ENCODE results near the gene BMP5. TPM values are rescaled to one million over a fixed set of nuclear protein-coding genes. Genes with fewer than 3 reads are reported as not detected.
A peak's percentile ranks its signal among the peaks of the same experiment; 100 is the strongest.

Gene BMP5
- total RNA-seq, 8 experiments from 2014 or later, result 0.04 to 6.1 (median 0.63) TPM; not detected in 3

GRCh38 chr6:55868176-55868575 is 7.2 kb downstream of the BMP5 start:
- in situ Hi-C loops (cut with MboI; ENCODE audit: low pct_unique_long_range_greater_than_20kb in 2 of 9, low sequenced_read_pairs in 9 of 9, unreplicated experiment in 9 of 9), result no loop called here
- Histone ChIP-seq H3K4me1 (replicated peaks in 1 of 2) (peaks cover 0 to 7% of the 10 kb centered on the region in 2 donors), H3K27ac (no peak overlapping the region), H3K4me3 (no peak overlapping the region)
- ATAC-seq (replicated peaks in 6 of 8), result no peak
- 0 to 86% (median 64%) methylated on average over 1 of the region's 1 CpG for WGBS, 10 experiments

DNA sequence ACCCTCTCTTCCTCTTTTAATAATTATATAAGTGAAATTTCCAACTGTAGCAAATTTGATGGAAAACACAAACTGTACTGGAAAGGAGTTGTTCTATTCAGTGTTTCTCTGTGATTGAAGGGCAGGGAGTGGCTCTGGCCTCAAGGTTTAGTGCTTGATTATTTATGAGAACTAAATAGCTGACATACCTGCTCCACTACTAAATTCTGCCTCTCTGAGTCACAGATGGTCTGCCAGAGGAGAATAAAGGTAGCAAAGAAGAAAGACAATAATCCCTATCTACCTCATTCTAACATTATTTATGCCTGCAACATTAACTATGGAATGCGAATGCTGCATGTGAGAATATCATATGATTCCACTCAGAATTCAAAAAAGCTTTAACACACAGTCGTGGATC is 9.3 kb downstream of the BMP5 start:
- H3K4me3 ChIP-seq, result no peak overlapping the region

DNA sequence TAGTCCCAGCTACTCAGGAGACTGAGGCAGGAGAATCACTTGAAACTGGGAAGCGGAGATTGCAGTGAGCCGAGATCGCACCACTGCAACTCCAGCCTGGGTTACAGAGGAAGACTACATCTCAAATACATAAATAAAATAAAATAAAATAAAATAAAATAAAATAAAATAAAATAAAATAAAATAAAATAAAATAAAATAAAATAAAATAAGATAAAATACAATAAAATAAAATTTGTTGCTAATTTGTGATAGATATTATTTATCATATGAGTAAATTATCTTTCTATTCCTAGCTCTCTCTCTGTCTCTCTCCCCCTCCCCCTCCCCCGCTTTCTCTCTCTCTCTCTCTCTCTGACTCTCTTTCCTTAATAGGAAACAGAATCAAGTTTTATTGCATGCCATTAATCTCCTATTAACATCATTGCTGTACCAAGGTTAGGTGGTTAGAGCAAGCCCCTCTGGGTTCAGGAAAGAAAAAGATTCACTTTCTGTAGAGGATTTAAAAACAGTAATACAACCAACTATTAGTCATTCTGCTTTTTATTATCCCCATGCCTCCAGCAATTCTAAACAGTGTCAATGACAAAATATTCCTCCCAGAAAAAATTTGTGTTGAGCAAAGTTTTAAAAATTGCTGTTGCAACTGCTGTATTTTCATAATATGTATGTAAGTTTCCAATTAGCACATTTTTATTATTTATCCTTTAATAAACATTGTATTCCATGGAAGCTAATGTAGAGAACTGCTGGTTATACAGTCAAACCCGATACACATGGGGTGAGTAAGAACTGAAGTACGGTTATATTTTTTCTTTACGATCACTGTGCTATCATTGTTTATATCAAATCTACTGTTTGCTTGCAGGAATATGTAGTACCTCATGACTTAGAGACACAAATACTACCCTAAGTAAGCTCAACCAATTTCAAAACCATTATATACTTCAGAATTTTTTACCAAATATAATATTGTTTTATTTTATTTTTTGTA is 22.1 kb downstream of the BMP5 start:
- ATAC-seq (replicated peaks in 6 of 8), result no peak
- H3K4me3 ChIP-seq, result no peak overlapping the region
- no peaks in the 10 kb centered on the region for H3K4me1 ChIP-seq (replicated peaks in 1 of 2)
- H3K27ac ChIP-seq, result no peak overlapping the region
- in situ Hi-C loops (cut with MboI; ENCODE audit: low pct_unique_long_range_greater_than_20kb in 2 of 9, low sequenced_read_pairs in 9 of 9, unreplicated experiment in 9 of 9), result no loop called here
- 58 to 96% (median 84%) methylated on average over 4 to 7 of the region's 7 CpGs; no CpG with 5 or more reads in 1 of the 10 experiments for WGBS, 10 experiments

More for the DNA sequence above, 9.3 kb downstream of the BMP5 start:
- in situ Hi-C loops (cut with MboI; ENCODE audit: low pct_unique_long_range_greater_than_20kb in 2 of 9, low sequenced_read_pairs in 9 of 9, unreplicated experiment in 9 of 9), result no loop called here
- peak in 3 of 8 experiments; percentile 49 to 74 (median 58) for ATAC-seq (replicated peaks in 6 of 8)
- no peak overlapping the region for H3K27ac ChIP-seq
- H3K4me1 ChIP-seq (replicated peaks in 1 of 2), result peaks cover 0 to 7% of the 10 kb centered on the region in 2 donors
- WGBS, 10 experiments, result 0 to 93% (median 60%) methylated on average over 1 to 2 of the region's 2 CpGs; no CpG with 5 or more reads in 3 of the 10 experiments

- H3K27ac ChIP-seq, result no peak overlapping the region
- ATAC-seq (replicated peaks in 6 of 8), result peak in 1 of 8 experiments; percentile 11
- in situ Hi-C loops (cut with MboI; ENCODE audit: low pct_unique_long_range_greater_than_20kb in 2 of 9, low sequenced_read_pairs in 9 of 9, unreplicated experiment in 9 of 9), result no loop called here
- H3K4me3 ChIP-seq, result no peak overlapping the region
- no peaks in the 10 kb centered on the region for H3K4me1 ChIP-seq (replicated peaks in 1 of 2)
Measured at GRCh38 chr6:55841341-55841740, 34.0 kb downstream of the BMP5 start.

GRCh38 chr6:55839080-55839479 is 36.3 kb downstream of the BMP5 start:
- Histone ChIP-seq H3K27ac (no peak overlapping the region), H3K4me1 (replicated peaks in 1 of 2) (no peaks in the 10 kb centered on the region), H3K4me3 (no peak overlapping the region)
- ATAC-seq (replicated peaks in 6 of 8), result no peak
- in situ Hi-C loops (cut with MboI; ENCODE audit: low pct_unique_long_range_greater_than_20kb in 2 of 9, low sequenced_read_pairs in 9 of 9, unreplicated experiment in 9 of 9), result no loop called here

GRCh38 chr6:55836945-55837344 is 38.4 kb downstream of the BMP5 start:
- H3K4me3 ChIP-seq, result no peak overlapping the region
- in situ Hi-C loops (cut with MboI; ENCODE audit: low pct_unique_long_range_greater_than_20kb in 2 of 9, low sequenced_read_pairs in 9 of 9, unreplicated experiment in 9 of 9), result no loop called here
- WGBS, 10 experiments, result 0 to 100% (median 91%) methylated on average over 1 to 4 of the region's 4 CpGs
- H3K4me1 ChIP-seq (replicated peaks in 1 of 2), result no peaks in the 10 kb centered on the region
- H3K27ac ChIP-seq, result no peak overlapping the region
- ATAC-seq (replicated peaks in 6 of 8), result no peak

GRCh38 chr6:55836481-55836880 is 38.9 kb downstream of the BMP5 start:
- WGBS, 10 experiments, result 46 to 89% (median 72%) methylated on average over 1 to 3 of the region's 3 CpGs; no CpG with 5 or more reads in 1 of the 10 experiments
- no peak for ATAC-seq (replicated peaks in 6 of 8)
- in situ Hi-C loops (cut with MboI; ENCODE audit: low pct_unique_long_range_greater_than_20kb in 2 of 9, low sequenced_read_pairs in 9 of 9, unreplicated experiment in 9 of 9), result no loop called here

GRCh38 chr6:55835220-55835619 is 40.2 kb downstream of the BMP5 start:
- peak in 3 of 8 experiments; percentile 58 to 97 (median 90) for ATAC-seq (replicated peaks in 6 of 8)
- Histone ChIP-seq H3K4me1 (replicated peaks in 1 of 2) (no peaks in the 10 kb centered on the region), H3K27ac (no peak overlapping the region)

More at GRCh38 chr6:55836481-55836880, 38.9 kb downstream of the BMP5 start:
- H3K4me3 ChIP-seq, result no peak overlapping the region
- H3K4me1 ChIP-seq (replicated peaks in 1 of 2), result no peaks in the 10 kb centered on the region
- no peak overlapping the region for H3K27ac ChIP-seq

DNA sequence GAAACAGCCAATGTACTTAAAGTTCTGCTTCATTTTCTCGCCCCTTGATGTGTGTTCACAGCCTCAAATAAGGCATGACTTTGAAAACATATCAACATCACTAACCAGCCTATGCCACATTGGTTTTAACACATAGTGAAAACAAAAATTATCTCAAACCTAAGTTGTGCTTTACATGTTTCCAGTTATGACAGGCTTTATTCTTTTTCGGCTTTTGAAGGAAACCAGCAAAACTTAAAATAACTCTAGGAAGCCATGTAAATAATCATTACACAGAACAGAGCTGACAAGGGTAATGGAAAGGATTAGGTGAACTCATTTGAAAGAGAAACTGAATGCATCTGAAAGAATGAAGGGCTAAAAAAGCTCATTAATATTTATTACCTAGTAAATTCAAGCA is 42.1 kb downstream of the BMP5 start:
- 87 to 100% (median 98%) methylated on average over 1 to 2 of the region's 2 CpGs for WGBS, 10 experiments
- in situ Hi-C loops (cut with MboI; ENCODE audit: low pct_unique_long_range_greater_than_20kb in 2 of 9, low sequenced_read_pairs in 9 of 9, unreplicated experiment in 9 of 9), result no loop called here
- no peaks in the 10 kb centered on the region for H3K4me1 ChIP-seq (replicated peaks in 1 of 2)
- H3K4me3 ChIP-seq, result no peak overlapping the region
- no peak for ATAC-seq (replicated peaks in 6 of 8)
- H3K27ac ChIP-seq, result no peak overlapping the region

More at GRCh38 chr6:55835220-55835619, 40.2 kb downstream of the BMP5 start:
- WGBS, 10 experiments, result 0 to 100% (median 80%) methylated on average over 1 of the region's 1 CpG; no CpG with 5 or more reads in 1 of the 10 experiments
- no peak overlapping the region for H3K4me3 ChIP-seq
- in situ Hi-C loops (cut with MboI; ENCODE audit: low pct_unique_long_range_greater_than_20kb in 2 of 9, low sequenced_read_pairs in 9 of 9, unreplicated experiment in 9 of 9), result no loop called here

- Histone ChIP-seq H3K27ac (no peak overlapping the region), H3K4me1 (replicated peaks in 1 of 2) (peaks cover 8 to 9% of the 10 kb centered on the region in 2 donors), H3K4me3 (no peak overlapping the region)
- in situ Hi-C loops (cut with MboI; ENCODE audit: low pct_unique_long_range_greater_than_20kb in 2 of 9, low sequenced_read_pairs in 9 of 9, unreplicated experiment in 9 of 9), result no loop called here
- no peak for ATAC-seq (replicated peaks in 6 of 8)
Measured at GRCh38 chr6:55827818-55828522, 47.4 kb downstream of the BMP5 start.

- ATAC-seq (replicated peaks in 6 of 8), result no peak
- WGBS, 10 experiments, result 0 to 100% (median 82%) methylated on average over 1 of the region's 1 CpG; no CpG with 5 or more reads in 1 of the 10 experiments
- Histone ChIP-seq H3K4me3 (no peak overlapping the region), H3K4me1 (replicated peaks in 1 of 2) (peaks cover 8 to 9% of the 10 kb centered on the region in 2 donors), H3K27ac (no peak overlapping the region)
- in situ Hi-C loops (cut with MboI; ENCODE audit: low pct_unique_long_range_greater_than_20kb in 2 of 9, low sequenced_read_pairs in 9 of 9, unreplicated experiment in 9 of 9), result no loop called here
Measured at GRCh38 chr6:55826941-55827340, 48.4 kb downstream of the BMP5 start.

DNA sequence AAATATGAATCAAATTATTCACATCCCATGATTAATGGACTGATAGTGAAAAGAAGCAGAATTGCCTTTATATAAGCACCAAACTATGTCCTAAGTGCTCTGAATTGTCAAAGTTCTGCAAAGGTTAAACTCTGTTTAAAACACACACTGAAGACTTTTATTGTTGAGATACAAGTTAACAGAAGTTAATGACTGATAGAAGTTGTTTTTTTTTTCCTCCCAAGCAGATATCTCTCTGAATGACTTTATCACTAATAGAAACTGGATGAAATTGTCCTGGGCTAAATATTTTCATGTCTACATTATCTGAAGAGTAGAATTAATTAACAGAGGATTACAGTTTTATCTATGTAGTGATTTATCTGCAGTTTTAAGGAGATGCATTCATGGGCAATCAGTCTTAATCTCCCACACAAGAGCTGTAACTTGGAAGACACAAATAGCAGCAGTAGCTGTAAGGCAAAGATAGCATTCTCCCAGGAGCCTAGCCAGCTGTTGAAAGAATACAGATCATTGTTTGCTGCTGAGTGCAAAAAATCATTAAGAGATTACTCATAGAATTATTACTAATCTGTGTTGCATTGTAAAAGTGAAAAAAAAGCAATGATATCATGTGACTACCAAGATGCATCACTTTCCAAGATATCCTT is 49.9 kb downstream of the BMP5 start:
- in situ Hi-C loops (cut with MboI; ENCODE audit: low pct_unique_long_range_greater_than_20kb in 2 of 9, low sequenced_read_pairs in 9 of 9, unreplicated experiment in 9 of 9), result no loop called here
- ATAC-seq (replicated peaks in 6 of 8), result peak in 5 of 8 experiments; percentile 93 to 98 (median 97)
- no peak overlapping the region for H3K4me3 ChIP-seq
- no peak overlapping the region for H3K27ac ChIP-seq
- peaks cover 8 to 9% of the 10 kb centered on the region in 2 donors for H3K4me1 ChIP-seq (replicated peaks in 1 of 2)

DNA sequence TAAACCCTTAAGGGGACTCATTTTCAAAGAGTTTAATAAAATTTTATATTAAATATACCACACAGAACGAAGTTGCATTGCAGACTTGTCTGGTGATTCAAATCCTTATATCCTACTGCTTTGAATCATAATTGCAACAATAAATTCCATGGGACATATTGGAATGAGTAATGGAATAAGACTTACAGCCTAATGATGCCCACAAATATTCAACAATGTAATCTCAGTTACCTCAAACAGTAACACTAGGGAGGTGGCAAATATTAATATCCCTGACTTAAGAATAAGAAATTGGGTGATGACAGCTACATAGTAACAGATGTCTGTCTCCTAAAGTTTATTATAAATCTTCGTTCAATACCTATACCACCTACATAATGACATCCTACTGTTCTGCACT is 52.6 kb downstream of the BMP5 start:
- in situ Hi-C loops (cut with MboI; ENCODE audit: low pct_unique_long_range_greater_than_20kb in 2 of 9, low sequenced_read_pairs in 9 of 9, unreplicated experiment in 9 of 9), result no loop called here
- WGBS, 10 experiments, result 22 to 100% (median 94%) methylated on average over 1 to 2 of the region's 2 CpGs
- ATAC-seq (replicated peaks in 6 of 8), result no peak

More for the DNA sequence above, 52.6 kb downstream of the BMP5 start:
- Histone ChIP-seq H3K4me3 (no peak overlapping the region), H3K4me1 (replicated peaks in 1 of 2) (peaks cover 6 to 9% of the 10 kb centered on the region in 2 donors), H3K27ac (no peak overlapping the region)

Measured in motor neuron (in vitro differentiated cells).